ENCODE data around the gene LPCAT2.

LPCAT2 gene

DNA sequence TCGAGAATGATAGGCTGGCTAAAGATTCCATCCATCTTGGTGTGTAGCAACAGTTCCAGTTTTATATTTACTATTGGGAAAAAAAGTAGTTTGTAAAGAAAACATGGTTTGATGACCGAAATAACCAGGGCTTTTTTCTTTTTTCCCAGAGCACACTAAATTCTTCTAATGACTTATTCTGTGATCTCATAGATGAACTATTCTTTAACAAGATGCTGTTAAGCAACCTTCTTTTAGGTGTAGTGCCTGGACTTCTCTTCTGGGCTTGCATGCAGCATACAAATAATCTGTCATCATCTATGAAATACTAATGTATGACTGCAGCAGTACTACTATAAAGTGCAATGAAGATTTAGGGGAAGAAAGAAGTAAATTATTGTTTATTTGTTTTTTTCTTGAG lies 46.6 kb downstream of the LPCAT2 start:
- DNase-seq (ENCODE audit: low spot score): no peak

- no peak for DNase-seq (ENCODE audit: low spot score)
These were observed 48.3 kb downstream of the LPCAT2 start for GRCh38 chr16:55557186-55557585.

DNA sequence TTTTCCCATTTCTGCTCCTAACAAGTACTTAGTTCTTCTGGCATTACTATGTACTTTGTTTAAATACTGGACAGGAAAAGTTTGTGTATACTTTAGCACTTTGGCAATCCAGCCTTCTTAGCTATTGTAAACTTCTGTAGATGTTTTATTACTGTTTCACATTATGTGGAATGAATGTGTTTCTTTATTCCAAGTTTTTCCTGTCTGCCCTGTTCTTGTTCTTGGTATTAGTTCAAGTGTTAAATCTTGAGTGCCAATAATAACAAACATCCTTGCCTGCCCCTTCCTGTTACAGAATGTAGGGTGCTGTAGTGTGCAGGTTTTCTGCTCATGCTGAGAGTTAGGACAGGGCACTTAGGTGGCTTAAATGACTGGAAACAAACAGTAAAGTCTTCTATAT lies 50.4 kb downstream of the LPCAT2 start:
- DNase-seq (ENCODE audit: low spot score): no peak

GRCh38 chr16:55559933-55560516 lies 51.2 kb downstream of the LPCAT2 start:
- DNase-seq (ENCODE audit: low spot score): no peak

GRCh38 chr16:55561319-55561848 lies 52.5 kb downstream of the LPCAT2 start:
- DNase-seq (ENCODE audit: low spot score): no peak

DNA sequence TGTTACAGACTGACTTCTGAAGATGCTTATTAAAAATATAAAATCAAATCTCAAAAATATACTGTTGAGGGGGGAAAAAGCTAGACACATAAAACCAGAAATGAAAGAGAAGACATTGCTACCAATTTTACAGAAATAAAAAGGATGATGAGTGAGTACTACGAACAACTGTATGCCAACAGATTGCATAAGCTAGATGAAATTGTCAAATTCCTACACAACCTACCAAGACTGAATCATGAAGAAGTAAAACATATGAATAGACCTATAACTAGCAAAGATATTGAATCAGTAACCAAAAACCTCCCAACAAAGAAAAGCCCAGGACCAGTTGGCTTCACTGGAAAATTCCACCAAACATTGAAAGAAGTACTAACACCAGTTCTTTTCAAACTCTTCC lies 54.1 kb downstream of the LPCAT2 start:
- DNase-seq (ENCODE audit: low spot score): no peak

- DNase-seq (ENCODE audit: low spot score): no peak
These were observed 54.9 kb downstream of the LPCAT2 start for GRCh38 chr16:55563797-55564196.

- no peak for DNase-seq (ENCODE audit: low spot score)
These were observed 56.2 kb downstream of the LPCAT2 start for GRCh38 chr16:55565086-55565485.

DNA sequence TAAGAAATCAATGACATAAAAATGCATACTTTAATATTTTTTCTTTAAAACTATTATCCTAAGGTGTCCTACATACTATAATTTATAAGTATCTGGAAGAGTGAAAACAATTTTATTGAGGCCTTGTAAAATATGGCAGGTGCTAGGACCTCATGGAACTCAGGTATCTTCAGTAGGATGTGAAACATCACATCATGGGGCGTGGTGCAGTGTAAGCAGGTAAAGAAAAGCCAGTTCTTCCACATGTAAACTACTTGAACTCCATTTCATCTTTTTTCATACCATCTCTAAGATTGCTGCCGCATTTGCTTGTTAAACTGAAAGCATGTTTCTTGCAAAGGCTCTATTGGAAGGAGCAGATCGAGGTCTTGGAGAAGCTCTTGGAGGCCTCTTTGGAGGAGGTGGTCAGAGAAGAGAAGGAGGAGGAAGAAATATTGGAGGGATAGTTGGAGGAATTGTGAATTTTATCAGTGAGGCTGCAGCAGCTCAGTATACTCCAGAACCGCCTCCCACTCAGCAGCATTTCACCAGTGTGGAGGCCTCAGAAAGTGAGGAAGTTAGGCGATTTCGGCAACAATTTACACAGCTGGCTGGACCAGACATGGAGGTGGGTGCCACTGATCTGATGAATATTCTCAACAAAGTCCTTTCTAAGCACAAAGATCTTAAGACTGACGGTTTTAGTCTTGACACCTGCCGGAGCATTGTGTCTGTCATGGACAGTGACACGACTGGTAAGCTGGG lies 57.7 kb downstream of the LPCAT2 start, which contains the start of gene CAPNS2:
Gene CAPNS2 (plus strand): TSS at position 253 of the 744 bp plus-strand sequence. CDS start 73 bp downstream, at position 326.
- DNase-seq (ENCODE audit: low spot score): no peak

DNA sequence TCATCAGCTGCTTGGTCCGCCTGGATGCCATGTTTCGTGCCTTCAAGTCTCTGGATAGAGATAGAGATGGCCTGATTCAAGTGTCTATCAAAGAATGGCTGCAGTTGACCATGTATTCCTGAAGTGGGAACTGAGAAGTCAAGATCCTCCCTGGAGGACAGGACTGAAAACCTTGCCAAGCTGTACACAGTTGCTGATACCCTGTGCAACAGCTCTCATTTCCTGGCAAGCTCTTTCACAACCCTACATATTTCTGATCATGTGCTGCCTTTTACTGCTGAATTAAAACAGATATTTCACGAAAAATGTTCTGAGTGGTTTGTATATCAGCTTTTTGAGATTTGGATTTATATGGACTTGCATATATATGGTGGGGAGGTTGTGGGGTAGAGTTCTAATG lies 58.5 kb downstream of the LPCAT2 start:
- DNase-seq (ENCODE audit: low spot score): no peak

DNA sequence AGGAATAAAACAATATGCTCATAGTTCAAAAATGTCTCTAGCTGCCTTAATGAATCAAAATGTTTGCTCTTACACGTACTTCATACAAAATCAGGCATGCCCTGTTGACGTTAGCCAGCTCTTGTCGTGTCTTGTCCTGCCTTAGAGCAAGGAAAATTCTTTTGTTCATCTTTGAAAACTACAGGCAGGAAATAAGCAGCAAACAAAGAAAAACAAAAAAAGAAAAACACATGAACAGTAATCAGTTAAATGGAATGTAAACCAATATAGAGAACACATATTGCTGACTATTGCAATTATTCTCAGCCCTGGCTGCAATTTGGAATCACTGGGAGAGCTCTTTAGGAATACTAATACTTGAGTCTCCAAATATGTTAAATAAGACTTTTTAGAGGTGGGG lies 59.3 kb downstream of the LPCAT2 start:
- no peak for DNase-seq (ENCODE audit: low spot score)

DNA sequence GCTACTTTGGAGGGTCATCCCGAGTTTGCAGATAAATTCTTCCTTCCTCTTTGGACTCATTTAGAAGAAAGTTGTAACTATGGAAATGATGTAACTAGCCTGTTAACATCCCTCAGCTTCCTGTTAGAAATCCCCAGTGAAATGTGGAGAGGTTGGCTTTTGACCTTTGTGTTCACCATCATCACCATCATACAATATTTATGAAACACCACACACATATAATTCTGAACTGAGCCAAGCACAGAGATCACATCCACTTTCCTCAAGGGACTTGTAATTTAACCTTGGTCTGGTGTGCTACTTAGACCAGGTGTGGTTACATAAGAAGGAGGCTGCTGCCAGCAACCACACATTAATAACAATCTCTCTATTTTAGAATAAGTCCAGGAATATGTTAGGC lies 60.2 kb downstream of the LPCAT2 start:
- no peak for DNase-seq (ENCODE audit: low spot score)

- no peak for DNase-seq (ENCODE audit: low spot score)
These were observed 61.3 kb downstream of the LPCAT2 start for GRCh38 chr16:55570159-55570558.

DNA sequence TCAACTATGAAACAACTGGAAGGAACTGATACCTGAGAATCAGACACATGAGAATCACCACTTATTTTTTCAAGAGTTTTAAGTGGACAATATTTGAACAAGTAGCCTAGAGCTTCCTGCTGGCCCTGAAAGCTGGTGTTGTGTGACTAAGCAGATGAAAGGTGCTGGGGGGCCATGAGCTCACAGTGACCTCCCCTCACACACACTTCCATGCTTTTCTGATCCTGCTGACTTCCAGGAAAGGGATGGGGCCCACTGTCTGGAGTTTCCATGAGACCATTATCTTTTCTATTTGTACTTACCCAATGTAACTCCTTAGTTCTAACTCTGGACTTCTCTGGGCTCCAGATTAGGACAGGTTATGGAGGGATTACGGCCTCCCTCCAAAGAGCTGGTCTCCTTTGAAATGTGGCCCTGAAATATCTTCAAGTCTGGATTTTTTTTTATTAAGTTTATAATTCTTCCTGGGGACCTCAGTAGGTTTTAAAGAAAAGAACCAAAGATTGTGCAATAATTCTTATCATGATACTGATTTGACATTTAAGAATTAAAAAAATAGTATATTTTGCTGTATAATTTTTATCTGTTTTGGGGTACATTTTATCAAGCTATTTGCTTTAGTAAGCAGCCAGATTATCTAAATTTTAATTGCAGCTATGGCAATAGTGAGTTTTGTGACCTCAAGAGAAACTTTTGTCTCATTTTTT lies 62.5 kb downstream of the LPCAT2 start:
- no peak for DNase-seq (ENCODE audit: low spot score)

- DNase-seq (ENCODE audit: low spot score): no peak
These were observed 63.6 kb downstream of the LPCAT2 start for GRCh38 chr16:55572439-55572838.

GRCh38 chr16:55574811-55575210 lies 65.9 kb downstream of the LPCAT2 start:
- no peak for DNase-seq (ENCODE audit: low spot score)

- no peak for DNase-seq (ENCODE audit: low spot score)
These were observed 66.6 kb downstream of the LPCAT2 start for GRCh38 chr16:55575496-55575895.

DNA sequence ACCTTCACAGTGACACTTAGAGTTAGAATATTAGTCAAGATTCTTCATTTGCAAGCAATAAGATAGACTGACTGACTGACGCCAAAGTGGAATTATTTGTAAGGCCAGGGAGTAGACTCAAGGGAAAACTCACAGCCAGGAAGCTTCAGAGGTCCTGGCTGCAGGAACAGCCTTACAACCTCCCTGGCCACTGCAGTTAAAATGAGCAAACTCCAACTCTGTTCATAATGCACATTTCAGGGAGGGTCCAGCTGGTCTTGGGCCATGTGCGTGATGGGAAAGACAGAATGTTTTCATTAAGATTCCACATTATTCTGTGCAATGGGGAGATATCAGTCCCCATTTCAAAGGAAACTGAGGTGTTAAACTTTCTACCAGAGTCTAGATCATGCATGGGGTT lies 67.5 kb downstream of the LPCAT2 start:
- no peak for DNase-seq (ENCODE audit: low spot score)

GRCh38 chr16:55577887-55578286 lies 69.0 kb downstream of the LPCAT2 start:
- no peak for DNase-seq (ENCODE audit: low spot score)

DNA sequence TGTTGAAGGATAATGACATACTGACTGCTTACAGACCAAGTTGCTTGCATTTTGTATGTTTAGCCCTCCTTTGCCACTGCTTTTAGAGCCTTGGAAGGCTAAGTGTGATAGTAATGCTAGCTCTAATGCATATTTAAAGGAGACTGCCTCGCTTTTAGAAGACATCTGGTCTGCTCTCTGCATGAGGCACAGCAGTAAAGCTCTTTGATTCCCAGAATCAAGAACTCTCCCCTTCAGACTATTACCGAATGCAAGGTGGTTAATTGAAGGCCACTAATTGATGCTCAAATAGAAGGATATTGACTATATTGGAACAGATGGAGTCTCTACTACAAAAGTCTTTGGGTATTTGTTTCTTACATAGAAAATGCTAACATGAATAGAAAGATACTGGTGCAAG lies 76.8 kb downstream of the LPCAT2 start:
- no peak for DNase-seq (ENCODE audit: low spot score)

DNA sequence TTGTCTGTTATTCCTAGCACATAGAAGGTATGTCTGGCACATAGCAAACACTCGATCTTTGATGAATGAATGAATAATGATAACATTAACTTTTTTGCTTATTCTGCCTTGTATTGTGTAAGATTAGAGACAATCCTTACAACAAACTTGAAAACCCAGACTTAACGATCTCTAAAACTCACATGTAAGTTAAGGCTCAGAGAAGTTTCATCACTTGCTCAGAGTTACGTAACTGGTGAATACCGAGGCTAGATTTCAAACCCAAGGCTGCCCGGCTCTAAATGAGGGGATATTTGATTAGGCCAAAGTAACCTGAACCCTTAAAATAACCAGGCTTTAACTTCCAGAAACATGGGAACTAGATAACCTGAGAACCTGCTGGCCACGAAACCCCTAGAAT lies 79.9 kb downstream of the LPCAT2 start:
- DNase-seq (ENCODE audit: low spot score): no peak

- no peak for DNase-seq (ENCODE audit: low spot score)
These were observed 83.4 kb downstream of the LPCAT2 start for GRCh38 chr16:55592306-55592705.

DNA sequence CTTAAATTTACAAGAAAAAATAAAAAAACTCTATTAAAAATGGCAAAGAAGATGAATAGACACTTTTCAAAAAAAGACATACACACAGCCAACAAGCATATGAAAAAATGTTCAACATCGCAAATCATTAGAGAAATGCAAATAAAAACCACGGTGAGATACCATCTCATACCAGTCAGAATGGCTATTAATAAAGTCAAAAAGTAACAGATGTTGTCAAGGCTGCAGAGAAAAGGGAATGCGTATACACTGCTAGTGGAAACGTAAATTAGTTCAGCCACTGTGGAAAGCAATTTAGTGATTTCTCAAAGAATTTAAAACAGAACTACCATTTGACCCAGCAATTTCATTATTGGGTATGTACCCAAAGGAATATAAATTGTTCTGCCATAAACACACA lies 89.1 kb downstream of the LPCAT2 start:
- no peak for DNase-seq (ENCODE audit: low spot score)
